HepG2 (cell line): ENCODE results near the gene KIZ. TPM values are rescaled to one million over a fixed set of nuclear protein-coding genes. Genes with fewer than 3 reads are reported as not detected.
"Not testable (repeated sequence)": the region's sequence is repeated elsewhere in the genome, so short reads cannot be mapped to it uniquely, and the experiment has no call there.

Source experiments
- ATAC-seq: fragments of 200-7000 bp; cut with Tn5 transposase; 3 replicates; pipeline ENCODE4 v1.9.1; 2020; ENCODE audit warnings: mild to moderate bottlenecking, moderate library complexity
- BruUV-seq: library from RNA; stranded (reverse); fragments of 400-500 nt; replicated peaks from 2 replicates; lab custom pipeline; 2021; lab: Mats Ljungman, UMichigan
- CTCF ChIA-PET: fragments of 300-600 bp; formaldehyde crosslinking; extraction: SDS; loops from one replicate; lab custom pipeline; 2021; ENCODE audit warnings: low total read pairs, inconsistent platforms, low intra/inter-chr PET ratio; lab: Yijun Ruan, JAX
- POLR2A ChIA-PET: fragments of 350-600 bp; sonication (Branson Sonifier 250); formaldehyde crosslinking; loops from one replicate; lab custom pipeline; 2020; ENCODE audit warnings: antibody characterized with exemption, inconsistent platforms; lab: Yijun Ruan, JAX
- DNase-seq: peaks from one replicate; pipeline ENCODE4 v3.0.0-alpha.2; 2015; ENCODE audit warnings: low spot score
- FAIRE-seq: peaks from 3 replicates; lab custom pipeline; 2011; peaks lifted over from hg19 to GRCh38; lab: Jason Lieb, UNC
- H2AFZ ChIP-seq: one replicate; pipeline ENCODE4 v1.6.1; 2011; ENCODE audit warnings: low read length, inconsistent platforms
- H3K27ac ChIP-seq: fragments of 300-600 bp; 3 replicates; pipeline ENCODE4 v1.8.0; 2011; ENCODE audit warnings: mixed run types, mild to moderate bottlenecking, mixed read lengths, low read length, inconsistent platforms; ENCODE audit not compliant: insufficient read depth; ENCODE audit errors: extremely low read length
- H3K27me3 ChIP-seq, 2 experiments: fragments of 200-600 bp in 1 of 2; 2 replicates in 1 of 2; 3 replicates in 1 of 2; pipeline versions ENCODE4 v1.6.0 to v1.8.0; 2011; ENCODE audit warnings: low read length in 2 of 2, mild to moderate bottlenecking in 2 of 2, moderate library complexity in 2 of 2, inconsistent platforms in 1 of 2; ENCODE audit not compliant: insufficient read depth in 2 of 2, control insufficient read depth in 1 of 2
- H3K36me3 ChIP-seq, 2 experiments: fragments of 200-600 bp in 1 of 2; replicated peaks in 1 of 2; 2 replicates in 1 of 2; 3 replicates in 1 of 2; pipeline versions ENCODE4 v1.5.1 to v1.8.0; 2011; ENCODE audit warnings: low read length in 2 of 2, inconsistent platforms in 1 of 2; ENCODE audit not compliant: insufficient read depth in 2 of 2, control insufficient read depth in 1 of 2
- H3K4me1 ChIP-seq: 2 replicates; pipeline ENCODE4 v1.5.1; 2012; ENCODE audit warnings: low read length, inconsistent platforms; ENCODE audit not compliant: insufficient read depth
- H3K4me2 ChIP-seq: 2 replicates; pipeline ENCODE4 v1.6.0; 2011; ENCODE audit warnings: low read depth, low read length, inconsistent platforms
- H3K4me3 ChIP-seq, 3 experiments: fragments of 200-600 bp in 1 of 3; sonication (generic), shearing (Covaris generic) in 1 of 3; replicated peaks in 1 of 3; 2 replicates each; pipeline ENCODE4 v1.5.1; 2011 to 2016; ENCODE audit warnings: low read length in 3 of 3, inconsistent platforms in 2 of 3, low read depth in 2 of 3, mild to moderate bottlenecking in 2 of 3, control low read depth in 1 of 3, mixed read lengths in 1 of 3; ENCODE audit not compliant: insufficient read depth in 1 of 3
- H3K79me2 ChIP-seq: one replicate; pipeline ENCODE4 v1.6.1; 2011; ENCODE audit warnings: low read length, inconsistent platforms; ENCODE audit not compliant: insufficient read depth
- H3K9ac ChIP-seq: 2 replicates; pipeline ENCODE4 v1.6.0; 2011; ENCODE audit warnings: mild to moderate bottlenecking, low read depth, low read length, inconsistent platforms; ENCODE audit not compliant: insufficient read depth
- H3K9me3 ChIP-seq: 2 replicates; pipeline ENCODE4 v1.5.1; 2012; ENCODE audit warnings: mild to moderate bottlenecking, low read length
- H4K20me1 ChIP-seq: 2 replicates; pipeline ENCODE4 v1.6.0; 2011; ENCODE audit warnings: inconsistent platforms, mild to moderate bottlenecking, low read length, moderate library complexity; ENCODE audit not compliant: insufficient read depth
- FOXO1 ChIP-seq: sonication (generic); formaldehyde crosslinking; IDR thresholded peaks from 2 replicates; pipeline ENCODE4 v1.4.0; 2020; ENCODE audit warnings: missing genetic modification reagents
- JUNB ChIP-seq: sonication (generic); formaldehyde crosslinking; IDR thresholded peaks from 2 replicates; pipeline ENCODE4 v1.8.0; 2022; ENCODE audit warnings: missing genetic modification reagents, mild to moderate bottlenecking, borderline replicate concordance
- SRY ChIP-seq: sonication (generic); formaldehyde crosslinking; IDR thresholded peaks from 2 replicates; pipeline ENCODE4 v1.8.0; 2022; ENCODE audit warnings: mild to moderate bottlenecking, missing genetic modification reagents
- ZC3H13 ChIP-seq: sonication (generic); formaldehyde crosslinking; IDR thresholded peaks from 2 replicates; pipeline ENCODE4 v1.8.1; 2023; ENCODE audit warnings: mild to moderate bottlenecking, missing genetic modification reagents, moderate library complexity
- WGBS: methylation state at CpG from one replicate; pipeline ENCODE4 v1.1.6; 2017; ENCODE audit warnings: low lambda C conversion rate; 5-methylcytosine and 5-hydroxymethylcytosine counted together
- in situ Hi-C: cut with HindIII; loops from 2 replicates; pipeline ENCODE4 v1.10.0; 2017; ENCODE audit warnings: low pct_unique_long_range_greater_than_20kb; ENCODE audit not compliant: extremely low pct_ligation_motif_present
- intact Hi-C: fragments of 100-400 bp; cut with micrococcal nuclease; formaldehyde crosslinking; loops from one replicate; pipeline ENCODE4 v1.10.0; 2022; ENCODE audit not compliant: unreplicated experiment
- polyA plus RNA-seq, 8 experiments: library from polyadenylated mRNA; depleted of rRNA in 3 of 8; stranded (reverse) in 7 of 8; unstranded in 1 of 8; fragments of >200 nt; fragmentation: Illumina TruSeq in 4 of 8; extraction: Trizol in 4 of 8; gene quantifications; 2 replicates each; pipeline versions ENCODE4 v1.2.1 to v1.2.3, GENCODE V29; 2011 to 2016; ENCODE audit warnings: low read depth in 4 of 8, missing spikeins in 1 of 8, mixed read lengths in 1 of 8; ENCODE audit not compliant: insufficient read depth in 1 of 8
- total RNA-seq, 5 experiments: library from RNA; depleted of rRNA; stranded (reverse); fragments of >200 nt; fragmentation: Illumina TruSeq; extraction: Trizol; gene quantifications; 2 replicates each; pipeline ENCODE4 v1.2.3, GENCODE V29; 2016; ENCODE audit warnings: low read depth in 1 of 5
- TF ChIP-seq, protein P1 (sequence below): fragments of 450-650 bp; IDR thresholded peaks from 2 replicates; pipeline ENCODE4 v1.6.1; 2016

Gene KIZ
- total and polyA plus RNA-seq, 2 of the 13 experiments (the other 11 are each of a cell fraction or from before 2014, with no cell fraction given) = 46.3 to 114 TPM

DNA sequence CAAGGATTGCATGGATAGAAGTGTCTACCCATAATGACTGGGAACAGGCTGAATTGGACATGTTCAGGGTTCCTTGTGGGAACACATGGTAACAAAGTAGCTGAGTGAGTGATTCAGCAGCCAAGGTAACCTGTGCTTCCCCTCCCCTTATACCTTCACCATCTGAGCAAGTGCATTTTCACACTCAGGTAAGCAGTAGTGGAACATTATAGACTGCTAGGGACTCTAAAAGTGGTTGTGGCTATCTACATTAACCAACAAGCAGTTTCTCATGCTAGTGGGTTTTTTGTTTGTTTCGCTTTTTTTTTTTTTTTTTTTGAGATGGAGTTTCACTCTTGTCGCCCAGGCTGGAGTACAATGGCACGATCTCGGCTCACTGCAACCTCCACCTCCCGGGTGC, 41.4 kb downstream of the KIZ start (continued):
- TF ChIP-seq FOXO1 = no peak
- TF ChIP-seq SRY (CRISPR knock-in tag) = no peak
- no peak for TF ChIP-seq ZC3H13 (CRISPR knock-in tag)

DNA sequence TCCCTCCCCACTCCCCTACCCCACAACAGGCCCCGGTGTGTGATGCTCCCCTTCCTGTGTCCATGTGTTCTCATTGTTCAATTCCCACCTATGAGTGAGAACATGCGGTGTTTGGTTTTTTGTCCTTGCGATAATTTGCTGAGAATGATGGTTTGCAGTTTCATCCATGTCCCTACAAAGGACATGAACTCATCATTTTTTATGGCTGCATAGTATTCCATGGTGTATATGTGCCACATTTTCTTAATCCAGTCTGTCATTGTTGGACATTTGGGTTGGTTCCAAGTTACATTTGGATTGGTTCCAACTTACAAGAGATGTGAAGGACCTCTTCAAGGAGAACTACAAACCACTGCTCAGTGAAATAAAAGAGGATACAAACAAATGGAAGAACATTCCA, 42.2 kb downstream of the KIZ start:
- CTCF ChIA-PET, H3K27me3 ChIP-seq, ATAC-seq, DNase-seq, H2AFZ ChIP-seq, H3K9me3 ChIP-seq, H3K4me2 ChIP-seq, H4K20me1 ChIP-seq, H3K27ac ChIP-seq, BruUV-seq, FAIRE-seq, H3K4me3 ChIP-seq, in situ Hi-C loops, H3K9ac ChIP-seq, POLR2A ChIA-PET, H3K4me1 ChIP-seq, intact Hi-C loops, H3K79me2 ChIP-seq: not testable (repeated sequence)
- 98% methylated on average over 3 of the region's 3 CpGs for WGBS
- H3K36me3 ChIP-seq = peaks cover 23 to 28% of the 10 kb centered on the region in 2 experiments; a peak in 4 of 5 replicates

DNA sequence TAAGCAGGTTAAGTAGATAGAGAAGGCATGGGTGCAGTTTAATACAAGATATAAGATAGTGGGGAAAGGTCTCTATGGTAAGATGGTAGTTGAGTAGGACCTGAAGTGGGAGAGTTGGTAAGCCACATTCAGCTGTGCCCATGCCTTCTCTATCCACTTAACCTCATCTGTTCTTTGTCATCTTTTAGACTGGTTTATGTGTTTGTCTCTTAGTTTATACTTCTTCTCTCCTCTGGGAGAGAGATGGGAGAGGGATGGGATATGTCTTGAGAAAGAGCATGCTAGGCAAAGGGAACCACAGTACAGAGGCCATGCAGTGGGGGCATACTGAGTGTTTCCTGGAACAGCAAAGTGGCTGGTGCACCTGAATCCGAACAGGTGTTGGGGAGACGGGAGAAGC, 46.7 kb downstream of the KIZ start:
- Histone ChIP-seq H4K20me1 (no peaks in the 10 kb centered on the region), H3K79me2 (no peaks in the 10 kb centered on the region), H2AFZ (no peak overlapping the region), H3K27ac (no peak overlapping the region), H3K9ac (no peak overlapping the region), H3K4me2 (no peak overlapping the region), H3K36me3 (peaks cover 6% of the 10 kb centered on the region in 2 experiments; a peak in 3 of 5 replicates), H3K27me3 (no peaks in the 10 kb centered on the region), H3K4me3 (no peak overlapping the region), H3K4me1 (peaks cover 24% of the 10 kb centered on the region), H3K9me3 (peaks cover 3% of the 10 kb centered on the region; the same call in 1 of the 2 replicates)
- ChIA-PET POLR2A (no interaction called here), CTCF (no interaction called here)
- in situ Hi-C loops = no loop called here
- no peak for DNase-seq
- no peak for FAIRE-seq
- TF ChIP-seq, protein P1, sequence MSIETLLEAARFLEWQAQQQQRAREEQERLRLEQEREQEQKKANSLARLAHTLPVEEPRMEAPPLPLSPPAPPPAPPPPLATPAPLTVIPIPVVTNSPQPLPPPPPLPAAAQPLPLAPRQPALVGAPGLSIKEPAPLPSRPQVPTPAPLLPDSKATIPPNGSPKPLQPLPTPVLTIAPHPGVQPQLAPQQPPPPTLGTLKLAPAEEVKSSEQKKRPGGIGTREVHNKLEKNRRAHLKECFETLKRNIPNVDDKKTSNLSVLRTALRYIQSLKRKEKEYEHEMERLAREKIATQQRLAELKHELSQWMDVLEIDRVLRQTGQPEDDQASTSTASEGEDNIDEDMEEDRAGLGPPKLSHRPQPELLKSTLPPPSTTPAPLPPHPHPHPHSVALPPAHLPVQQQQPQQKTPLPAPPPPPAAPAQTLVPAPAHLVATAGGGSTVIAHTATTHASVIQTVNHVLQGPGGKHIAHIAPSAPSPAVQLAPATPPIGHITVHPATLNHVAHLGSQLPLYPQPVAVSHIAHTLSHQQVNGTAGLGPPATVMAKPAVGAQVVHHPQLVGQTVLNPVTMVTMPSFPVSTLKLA = no peak
- TF ChIP-seq JUNB (CRISPR knock-in tag) = 0 out of 2 replicates have a peak, but pooled peaks have one; percentile 15
- ATAC-seq = no peak
- BruUV-seq = no TSS peak
- intact Hi-C loops = no loop called here
- 98% methylated on average over 2 of the region's 2 CpGs for WGBS
